Measurements from ENCODE around the gene DARS1.

DNA sequence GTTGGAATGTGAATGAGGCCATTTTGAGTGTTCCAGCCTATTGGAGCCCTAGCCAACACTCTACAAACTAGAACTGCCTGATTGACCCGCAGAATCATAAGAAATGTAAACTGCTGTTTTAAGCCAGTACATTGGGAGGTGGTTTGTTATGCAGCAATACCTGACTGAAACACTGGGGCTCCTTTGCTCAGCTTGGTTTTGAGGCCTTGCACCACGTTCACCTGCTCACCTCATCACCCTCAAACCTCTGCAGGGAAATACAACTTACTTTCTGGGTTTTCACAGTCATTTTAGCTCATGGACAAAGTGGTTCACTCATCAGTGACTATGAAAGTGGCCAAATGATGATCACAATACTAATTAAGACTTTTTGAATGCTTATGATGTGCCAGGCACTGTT is 10.9 kb upstream of the DARS1 start:
- TF ChIP-seq, protein P1, sequence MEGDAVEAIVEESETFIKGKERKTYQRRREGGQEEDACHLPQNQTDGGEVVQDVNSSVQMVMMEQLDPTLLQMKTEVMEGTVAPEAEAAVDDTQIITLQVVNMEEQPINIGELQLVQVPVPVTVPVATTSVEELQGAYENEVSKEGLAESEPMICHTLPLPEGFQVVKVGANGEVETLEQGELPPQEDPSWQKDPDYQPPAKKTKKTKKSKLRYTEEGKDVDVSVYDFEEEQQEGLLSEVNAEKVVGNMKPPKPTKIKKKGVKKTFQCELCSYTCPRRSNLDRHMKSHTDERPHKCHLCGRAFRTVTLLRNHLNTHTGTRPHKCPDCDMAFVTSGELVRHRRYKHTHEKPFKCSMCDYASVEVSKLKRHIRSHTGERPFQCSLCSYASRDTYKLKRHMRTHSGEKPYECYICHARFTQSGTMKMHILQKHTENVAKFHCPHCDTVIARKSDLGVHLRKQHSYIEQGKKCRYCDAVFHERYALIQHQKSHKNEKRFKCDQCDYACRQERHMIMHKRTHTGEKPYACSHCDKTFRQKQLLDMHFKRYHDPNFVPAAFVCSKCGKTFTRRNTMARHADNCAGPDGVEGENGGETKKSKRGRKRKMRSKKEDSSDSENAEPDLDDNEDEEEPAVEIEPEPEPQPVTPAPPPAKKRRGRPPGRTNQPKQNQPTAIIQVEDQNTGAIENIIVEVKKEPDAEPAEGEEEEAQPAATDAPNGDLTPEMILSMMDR (IDR thresholded peaks at IDR 0.05; ENCODE audit: low read depth, low read length), result no peak
- TF ChIP-seq EZH2phosphoT487 (IDR thresholded peaks at IDR 0.05; ENCODE audit: low read depth), result no peak
